BJ (cell line): Measurements from ENCODE around the gene SPPL2B. TPM values are rescaled to one million over a fixed set of nuclear protein-coding genes. Genes with fewer than 3 reads are reported as not detected.
"Not testable (repeated sequence)": the region's sequence is repeated elsewhere in the genome, so short reads cannot be mapped to it uniquely, and the experiment has no call there.

Experiments used
- CTCF ChIA-PET: fragments of 350-600 bp; formaldehyde crosslinking; extraction: SDS; loops from one replicate; lab custom pipeline; 2021; ENCODE audit warnings: antibody characterized with exemption, inconsistent platforms; lab: Yijun Ruan, JAX
- POLR2A ChIA-PET: fragments of 300-600 bp; sonication (Branson Sonifier 250); formaldehyde crosslinking; extraction: SDS; loops from one replicate; lab custom pipeline; 2021; ENCODE audit warnings: antibody characterized with exemption; lab: Charles Lee
- DNase-seq: peaks from one replicate; pipeline ENCODE4 v3.0.0-alpha.2; 2011; ENCODE audit warnings: low read depth
- H3K27me3 ChIP-seq: 2 replicates; pipeline ENCODE4 v1.6.0; 2011; ENCODE audit warnings: low read length; ENCODE audit not compliant: control insufficient read depth, insufficient read depth
- H3K36me3 ChIP-seq: 2 replicates; pipeline ENCODE4 v1.5.1; 2011; ENCODE audit warnings: low read length; ENCODE audit not compliant: control insufficient read depth, insufficient read depth
- H3K4me3 ChIP-seq: 2 replicates; pipeline ENCODE4 v1.5.1; 2011; ENCODE audit warnings: low read depth, mild to moderate bottlenecking, control low read depth, low read length
- polyA plus RNA-seq: library from polyadenylated mRNA; depleted of rRNA; stranded (reverse); fragments of >200 nt; gene quantifications from 2 replicates; pipeline ENCODE4 v1.2.3, GENCODE V29; 2011; rRNA removed
- TF ChIP-seq, protein P1 (sequence below): IDR thresholded peaks from 2 replicates; pipeline ENCODE4 v1.5.1; 2011; ENCODE audit warnings: low read depth, mild to moderate bottlenecking, control low read depth, inconsistent platforms, low read length, moderate library complexity; ENCODE audit not compliant: insufficient read depth

The SPPL2B gene
- polyA plus RNA-seq, 1 experiment = 24.9 TPM

DNA sequence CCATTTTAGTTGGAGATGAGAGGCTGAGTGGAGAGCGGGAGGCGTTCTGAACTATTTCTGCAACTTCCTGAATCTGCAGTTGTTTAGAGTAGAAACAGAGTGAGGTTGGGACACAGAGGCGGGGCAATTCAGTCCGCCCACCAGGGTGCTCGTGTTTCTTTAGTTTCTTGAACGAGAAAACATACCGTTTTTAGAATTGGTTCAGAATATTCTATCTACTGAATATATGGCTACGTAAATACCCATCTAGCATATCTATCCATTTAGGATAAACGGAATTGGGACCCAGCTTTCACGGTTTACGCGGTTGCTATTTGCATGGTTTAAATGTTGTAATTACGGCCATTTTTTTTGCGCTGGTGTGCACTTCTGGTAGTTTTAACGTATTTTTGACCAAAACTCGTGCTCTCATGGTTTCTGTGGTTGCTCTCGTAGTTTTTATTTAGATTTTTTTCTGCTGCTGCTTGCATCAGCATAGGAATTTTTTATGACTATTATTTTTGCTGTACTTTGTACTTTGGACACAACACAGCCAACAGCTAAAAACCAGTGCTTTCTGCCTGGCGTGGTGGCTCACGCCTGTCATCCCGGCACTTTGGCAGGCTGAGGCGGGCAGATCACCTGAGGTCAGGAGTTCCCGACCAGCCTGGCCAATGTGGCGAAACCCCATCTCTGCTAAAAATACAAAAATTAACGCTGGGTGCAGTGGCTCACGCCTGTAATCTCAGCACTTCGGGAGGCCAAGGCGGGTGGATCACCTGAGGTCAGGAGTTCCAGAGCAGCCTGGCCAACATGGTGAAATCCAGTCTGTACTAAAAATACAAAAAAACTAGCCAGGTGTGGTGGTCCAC lies 66.2 kb downstream of the SPPL2B start:
- TF ChIP-seq, protein P1, sequence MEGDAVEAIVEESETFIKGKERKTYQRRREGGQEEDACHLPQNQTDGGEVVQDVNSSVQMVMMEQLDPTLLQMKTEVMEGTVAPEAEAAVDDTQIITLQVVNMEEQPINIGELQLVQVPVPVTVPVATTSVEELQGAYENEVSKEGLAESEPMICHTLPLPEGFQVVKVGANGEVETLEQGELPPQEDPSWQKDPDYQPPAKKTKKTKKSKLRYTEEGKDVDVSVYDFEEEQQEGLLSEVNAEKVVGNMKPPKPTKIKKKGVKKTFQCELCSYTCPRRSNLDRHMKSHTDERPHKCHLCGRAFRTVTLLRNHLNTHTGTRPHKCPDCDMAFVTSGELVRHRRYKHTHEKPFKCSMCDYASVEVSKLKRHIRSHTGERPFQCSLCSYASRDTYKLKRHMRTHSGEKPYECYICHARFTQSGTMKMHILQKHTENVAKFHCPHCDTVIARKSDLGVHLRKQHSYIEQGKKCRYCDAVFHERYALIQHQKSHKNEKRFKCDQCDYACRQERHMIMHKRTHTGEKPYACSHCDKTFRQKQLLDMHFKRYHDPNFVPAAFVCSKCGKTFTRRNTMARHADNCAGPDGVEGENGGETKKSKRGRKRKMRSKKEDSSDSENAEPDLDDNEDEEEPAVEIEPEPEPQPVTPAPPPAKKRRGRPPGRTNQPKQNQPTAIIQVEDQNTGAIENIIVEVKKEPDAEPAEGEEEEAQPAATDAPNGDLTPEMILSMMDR = no peak
- Histone ChIP-seq H3K27me3 (no peaks in the 10 kb centered on the region), H3K36me3 (no peaks in the 10 kb centered on the region), H3K4me3 (no peak overlapping the region)
- ChIA-PET CTCF (interaction anchor here (0.8 to 2.1 kb wide), 5 partner anchors 13 to 253 kb away, joined by 3 to 5 read pairs (median 4); partner anchors contain the start of gene PLEKHJ1), POLR2A (no interaction called here)
- DNase-seq = no peak

DNA sequence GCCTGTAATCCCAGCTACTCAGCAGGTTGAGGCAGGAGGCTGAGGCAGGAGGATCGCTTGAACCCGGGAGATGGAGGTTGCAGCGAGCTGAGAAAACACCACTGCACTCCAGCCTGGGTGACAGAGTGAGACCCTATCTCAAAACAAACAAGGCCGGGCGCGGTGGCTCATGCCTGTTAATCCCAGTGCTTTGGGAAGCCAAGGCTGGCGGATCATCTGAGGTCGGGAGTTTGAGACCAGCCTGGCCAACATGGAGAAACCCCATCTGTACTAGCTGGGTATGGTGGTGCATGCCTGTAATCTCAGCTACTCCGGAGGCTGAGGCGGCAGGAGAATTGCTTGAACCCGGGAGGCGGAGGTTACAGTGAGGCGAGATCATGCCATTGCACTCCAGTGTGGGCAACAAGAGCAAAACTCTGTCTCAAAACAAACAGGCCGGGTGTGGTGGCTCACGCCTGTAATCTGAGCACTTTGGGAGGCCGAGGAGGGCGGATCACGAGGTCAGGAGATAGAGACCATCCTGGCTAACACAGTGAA lies 66.9 kb downstream of the SPPL2B start:
- H3K4me3 ChIP-seq, H3K27me3 ChIP-seq, DNase-seq, POLR2A ChIA-PET, H3K36me3 ChIP-seq: not testable (repeated sequence)
- CTCF ChIA-PET = interaction anchor here (1.3 kb wide), 1 partner anchor 159 kb away, joined by 4 read pairs; the partner anchor contains the start of gene PLEKHJ1

DNA sequence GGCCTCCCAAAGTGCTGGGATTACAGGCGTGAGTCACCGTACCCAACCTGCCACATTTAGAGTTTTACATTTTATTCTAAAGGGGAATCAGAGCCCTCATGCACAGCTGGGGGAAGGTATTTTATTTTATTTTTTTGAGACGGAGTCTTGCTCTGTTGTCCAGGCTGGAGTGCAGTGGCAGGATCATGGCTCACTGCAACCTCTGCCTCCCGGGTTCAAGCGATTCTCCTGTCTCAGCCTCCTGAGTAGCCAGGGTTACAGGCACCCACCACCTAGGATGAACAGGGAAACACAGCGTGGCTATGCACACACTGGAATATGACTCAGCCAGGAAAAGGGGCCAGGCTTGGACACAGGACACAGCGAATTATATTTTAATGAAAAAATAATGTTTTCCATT lies 68.7 kb downstream of the SPPL2B start:
- DNase-seq, POLR2A ChIA-PET, H3K27me3 ChIP-seq, H3K4me3 ChIP-seq, H3K36me3 ChIP-seq: not testable (repeated sequence)
- CTCF ChIA-PET = interaction anchor here (0.7 to 1.2 kb wide), 3 partner anchors 29 to 117 kb away, joined by 3 to 6 read pairs (median 4); partner anchors contain the start of gene TIMM13

DNA sequence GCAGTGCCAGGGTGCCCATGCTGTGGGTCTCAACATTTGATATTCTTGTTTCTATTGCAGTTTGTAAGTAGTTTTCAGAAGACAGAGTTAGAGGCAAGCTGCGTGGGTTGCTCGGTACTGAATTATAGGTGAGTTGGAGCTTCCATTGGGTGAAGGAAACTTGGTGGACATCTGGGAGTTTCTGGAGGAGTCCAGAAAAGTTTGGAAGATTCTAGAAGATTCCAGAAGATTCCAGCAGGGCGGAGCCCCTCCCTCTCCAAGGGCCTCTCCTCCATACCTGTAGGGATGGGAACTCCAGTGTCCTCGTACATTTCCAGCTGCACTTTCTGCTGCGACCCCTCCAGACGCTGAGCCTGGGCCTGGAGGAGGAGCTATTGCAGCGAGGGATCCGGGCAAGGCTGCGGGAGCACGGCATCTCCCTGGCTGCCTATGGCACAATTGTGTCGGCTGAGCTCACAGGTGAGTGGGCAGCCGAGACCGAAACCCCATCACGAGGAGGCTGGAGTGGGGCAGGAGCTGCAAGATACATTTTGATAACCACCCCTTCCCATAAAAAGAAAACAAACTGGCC lies 70.3 kb downstream of the SPPL2B start:
- CTCF ChIA-PET = interaction anchor here (0.8 to 1.3 kb wide), 2 partner anchors 8 to 9 kb away, joined by 3 to 7 read pairs; no protein-coding TSS in a partner anchor
- TF ChIP-seq, protein P1 = no peak
- Histone ChIP-seq H3K36me3 (no peaks in the 10 kb centered on the region), H3K4me3 (no peak overlapping the region), H3K27me3 (no peaks in the 10 kb centered on the region)
- DNase-seq = no peak
- POLR2A ChIA-PET = no interaction called here

GRCh38 chr19:2399582-2399981 lies 71.1 kb downstream of the SPPL2B start:
- no peaks in the 10 kb centered on the region for H3K27me3 ChIP-seq
- TF ChIP-seq, protein P1 = no peak
- H3K36me3 ChIP-seq = no peaks in the 10 kb centered on the region
- CTCF ChIA-PET = interaction anchor here (1.3 kb wide), 1 partner anchor 9 kb away, joined by 7 read pairs; no protein-coding TSS in a partner anchor
- POLR2A ChIA-PET = no interaction called here
- no peak overlapping the region for H3K4me3 ChIP-seq
- DNase-seq = no peak

Other genes starting within 250 kb of the SPPL2B start
- gene MOB3A, start 232.4 kb upstream of the SPPL2B start, polyA plus RNA-seq = 34.5 and 50.5 TPM in 2 replicates
- 0.76 and 1.3 TPM in 2 replicates for gene IZUMO4, start 231.8 kb upstream of the SPPL2B start, polyA plus RNA-seq
- gene AP3D1, start 177.1 kb upstream of the SPPL2B start, polyA plus RNA-seq = 65.9 and 122 TPM in 2 replicates
- 3.3 and 4.2 TPM in 2 replicates for gene DOT1L, start 164.8 kb upstream of the SPPL2B start, polyA plus RNA-seq
- gene PLEKHJ1, start 92.4 kb upstream of the SPPL2B start, polyA plus RNA-seq = 46.2 and 65.8 TPM in 2 replicates
- 8.9 and 12.2 TPM in 2 replicates for gene SF3A2, start 91.9 kb upstream of the SPPL2B start, polyA plus RNA-seq
- gene AMH, start 79.4 kb upstream of the SPPL2B start, polyA plus RNA-seq = 0.59 and 0.66 TPM in 2 replicates
- gene JSRP1, start 72.3 kb upstream of the SPPL2B start, polyA plus RNA-seq = not detected in 2 replicates
- not detected in 2 replicates for gene PEAK3, start 46.5 kb upstream of the SPPL2B start, polyA plus RNA-seq
- gene LINGO3, start 20.5 kb upstream of the SPPL2B start, polyA plus RNA-seq = not detected in 2 replicates
- 154 and 165 TPM in 2 replicates for gene LSM7, start 98 bp upstream of the SPPL2B start, polyA plus RNA-seq
- gene TMPRSS9, start 31.6 kb downstream of the SPPL2B start, polyA plus RNA-seq = not detected in 2 replicates
- gene TIMM13, start 98.9 kb downstream of the SPPL2B start, polyA plus RNA-seq = 37.2 and 50.7 TPM in 2 replicates
- gene LMNB2, start 128.3 kb downstream of the SPPL2B start, polyA plus RNA-seq = 53.4 and 80.0 TPM in 2 replicates
- 54.5 and 69.8 TPM in 2 replicates for gene GADD45B, start 147.4 kb downstream of the SPPL2B start, polyA plus RNA-seq